Measurements from ENCODE around the gene TEKT3.

Gene TEKT3

GRCh38 chr17:15378243-15378642, 36.8 kb upstream of the TEKT3 start:
- no peak overlapping the region for H2AFZ ChIP-seq (ENCODE audit: low read length)
- no peak overlapping the region for H3K9ac ChIP-seq (ENCODE audit: low read length)
- no peaks in the 10 kb centered on the region for H3K9me3 ChIP-seq (ENCODE audit: low read length)
- no peaks in the 10 kb centered on the region for H3K4me1 ChIP-seq (ENCODE audit: insufficient read depth, low read length, severe bottlenecking)
- H3K9me2 ChIP-seq (ENCODE audit: low read depth, low read length), result no peaks in the 10 kb centered on the region
- H4K20me1 ChIP-seq (ENCODE audit: insufficient read depth, low read length), result no peaks in the 10 kb centered on the region
- no peaks in the 10 kb centered on the region for H3K27me3 ChIP-seq (ENCODE audit: insufficient read depth, low read length)
- no peaks in the 10 kb centered on the region for H3K79me2 ChIP-seq (ENCODE audit: insufficient read depth, low read length)
- H3K4me3 ChIP-seq (ENCODE audit: low read depth, low read length, poor library complexity, severe bottlenecking), result no peak overlapping the region
- no peaks in the 10 kb centered on the region for H3F3A ChIP-seq (ENCODE audit: insufficient read depth, low read length)
- TF ChIP-seq EZH2 (IDR thresholded peaks at IDR 0.05; ENCODE audit: borderline replicate concordance, low read length) (no peak), CTCF (IDR thresholded peaks at IDR 0.05; ENCODE audit: low read length) (no peak)
- no peak overlapping the region for H3K4me2 ChIP-seq (ENCODE audit: low read length)
- H3K36me3 ChIP-seq (ENCODE audit: insufficient read depth, low read length), result no peaks in the 10 kb centered on the region
- H3K27ac ChIP-seq (ENCODE audit: low read depth, low read length, poor library complexity, severe bottlenecking), result no peak overlapping the region

- TF ChIP-seq EZH2 (IDR thresholded peaks at IDR 0.05; ENCODE audit: borderline replicate concordance, low read length) (no peak), CTCF (IDR thresholded peaks at IDR 0.05; ENCODE audit: low read length) (no peak)
- Histone ChIP-seq H3K4me2 (ENCODE audit: low read length) (no peak overlapping the region), H3K9ac (ENCODE audit: low read length) (no peak overlapping the region), H3K4me3 (ENCODE audit: low read depth, low read length, poor library complexity, severe bottlenecking) (no peak overlapping the region), H3F3A (ENCODE audit: insufficient read depth, low read length) (no peaks in the 10 kb centered on the region), H4K20me1 (ENCODE audit: insufficient read depth, low read length) (no peaks in the 10 kb centered on the region), H2AFZ (ENCODE audit: low read length) (no peak overlapping the region), H3K27ac (ENCODE audit: low read depth, low read length, poor library complexity, severe bottlenecking) (no peak overlapping the region), H3K9me2 (ENCODE audit: low read depth, low read length) (no peaks in the 10 kb centered on the region), H3K4me1 (ENCODE audit: insufficient read depth, low read length, severe bottlenecking) (no peaks in the 10 kb centered on the region), H3K79me2 (ENCODE audit: insufficient read depth, low read length) (no peaks in the 10 kb centered on the region), H3K27me3 (ENCODE audit: insufficient read depth, low read length) (no peaks in the 10 kb centered on the region), H3K9me3 (ENCODE audit: low read length) (no peaks in the 10 kb centered on the region), H3K36me3 (ENCODE audit: insufficient read depth, low read length) (no peaks in the 10 kb centered on the region)
These were observed 36.2 kb upstream of the TEKT3 start for GRCh38 chr17:15377616-15378015.

GRCh38 chr17:15377200-15377599, 35.8 kb upstream of the TEKT3 start:
- Histone ChIP-seq H3K9me3 (ENCODE audit: low read length) (no peaks in the 10 kb centered on the region), H3K36me3 (ENCODE audit: insufficient read depth, low read length) (no peaks in the 10 kb centered on the region), H3K79me2 (ENCODE audit: insufficient read depth, low read length) (no peaks in the 10 kb centered on the region), H3K9me2 (ENCODE audit: low read depth, low read length) (no peaks in the 10 kb centered on the region), H3K4me3 (ENCODE audit: low read depth, low read length, poor library complexity, severe bottlenecking) (no peak overlapping the region), H2AFZ (ENCODE audit: low read length) (no peak overlapping the region), H3K9ac (ENCODE audit: low read length) (no peak overlapping the region), H3K4me1 (ENCODE audit: insufficient read depth, low read length, severe bottlenecking) (no peaks in the 10 kb centered on the region), H3K27ac (ENCODE audit: low read depth, low read length, poor library complexity, severe bottlenecking) (no peak overlapping the region), H3K4me2 (ENCODE audit: low read length) (no peak overlapping the region), H3K27me3 (ENCODE audit: insufficient read depth, low read length) (no peaks in the 10 kb centered on the region), H3F3A (ENCODE audit: insufficient read depth, low read length) (no peaks in the 10 kb centered on the region), H4K20me1 (ENCODE audit: insufficient read depth, low read length) (no peaks in the 10 kb centered on the region)
- TF ChIP-seq CTCF (IDR thresholded peaks at IDR 0.05; ENCODE audit: low read length) (no peak), EZH2 (IDR thresholded peaks at IDR 0.05; ENCODE audit: borderline replicate concordance, low read length) (no peak)
